Skeletal muscle satellite cell (primary cell): Measurements from ENCODE around the gene FAM174C. TPM values are rescaled to one million over a fixed set of nuclear protein-coding genes. Genes with fewer than 3 reads are reported as not detected.
A peak's percentile ranks its signal among the peaks of the same experiment; 100 is the strongest.

Experiments
- H3K27me3 ChIP-seq: 2 replicates; pipeline ENCODE4 v1.7.0; 2013; ENCODE audit warnings: low read length; ENCODE audit not compliant: control insufficient read depth, insufficient read depth
- H3K36me3 ChIP-seq: 2 replicates; pipeline ENCODE4 v1.7.0; 2013; ENCODE audit warnings: mild to moderate bottlenecking, control low read depth, low read length; ENCODE audit not compliant: insufficient read depth
- H3K4me1 ChIP-seq: 2 replicates; pipeline ENCODE4 v1.7.0; 2013; ENCODE audit warnings: low read length; ENCODE audit not compliant: control insufficient read depth, insufficient read depth
- H3K4me2 ChIP-seq: 2 replicates; pipeline ENCODE4 v1.7.0; 2013; ENCODE audit warnings: mild to moderate bottlenecking, low read length
- H3K4me3 ChIP-seq: 2 replicates; pipeline ENCODE4 v1.7.0; 2013; ENCODE audit warnings: low read length
- H3K9ac ChIP-seq: 2 replicates; pipeline ENCODE4 v1.7.0; 2013; ENCODE audit warnings: mild to moderate bottlenecking, low read depth, low read length, moderate library complexity
- H3K9me3 ChIP-seq: replicated peaks from 2 replicates; pipeline ENCODE4 v1.7.0; 2013; ENCODE audit warnings: mild to moderate bottlenecking, control low read depth, low read length
- total RNA-seq: library from RNA; depleted of rRNA; stranded (reverse); fragments of >200 nt; gene quantifications from 2 replicates; pipeline ENCODE4 v1.2.3, GENCODE V29; 2012; rRNA removed

Gene FAM174C
- 36.5 and 60.9 TPM in 2 replicates for total RNA-seq

DNA sequence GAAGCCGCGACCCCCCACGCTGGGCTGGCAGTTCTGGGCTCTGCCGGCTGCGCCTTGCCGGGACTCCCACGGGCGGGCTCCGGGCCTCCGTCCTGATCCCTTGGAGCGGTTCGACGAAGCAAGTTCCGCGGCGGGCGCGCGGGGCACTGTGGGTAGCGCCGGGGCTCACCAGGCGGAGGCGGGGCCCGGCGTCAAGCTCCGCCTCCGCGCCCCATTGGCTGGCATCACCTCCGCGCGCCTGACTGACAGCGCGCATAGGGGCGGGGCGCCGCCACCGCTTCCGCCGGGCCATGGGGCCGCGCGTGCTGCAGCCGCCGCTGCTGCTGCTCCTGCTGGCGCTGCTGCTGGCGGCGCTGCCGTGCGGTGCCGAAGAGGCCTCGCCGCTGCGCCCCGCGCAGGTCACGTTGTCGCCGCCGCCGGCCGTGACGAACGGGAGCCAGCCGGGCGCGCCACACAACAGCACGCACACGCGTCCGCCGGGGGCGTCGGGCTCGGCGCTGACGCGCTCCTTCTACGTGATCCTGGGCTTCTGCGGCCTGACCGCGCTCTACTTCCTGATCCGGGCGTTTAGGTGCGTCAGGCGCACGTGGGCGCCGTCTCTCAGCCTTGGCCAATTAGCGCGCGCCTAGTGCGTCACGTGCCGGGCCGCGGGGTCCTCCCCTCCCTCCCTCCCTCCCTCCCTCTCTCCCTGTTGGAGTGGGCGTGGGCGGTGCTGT is at the start of gene FAM174C:
Gene FAM174C (plus strand): TSS at position 271 of the 716 bp plus-strand sequence. CDS start 20 bp downstream, at position 291.
- peaks cover 56% of the 10 kb centered on the region for H3K4me1 ChIP-seq
- H3K9me3 ChIP-seq = no peaks in the 10 kb centered on the region
- H3K9ac ChIP-seq = peak within 1 kb of the TSS; percentile 92
- H3K36me3 ChIP-seq = peaks cover 66% of the 10 kb centered on the region
- H3K4me3 ChIP-seq = peak within 1 kb of the TSS; percentile 76
- peak within 1 kb of the TSS; percentile 96 for H3K4me2 ChIP-seq
- H3K27me3 ChIP-seq = no peaks in the 10 kb centered on the region

DNA sequence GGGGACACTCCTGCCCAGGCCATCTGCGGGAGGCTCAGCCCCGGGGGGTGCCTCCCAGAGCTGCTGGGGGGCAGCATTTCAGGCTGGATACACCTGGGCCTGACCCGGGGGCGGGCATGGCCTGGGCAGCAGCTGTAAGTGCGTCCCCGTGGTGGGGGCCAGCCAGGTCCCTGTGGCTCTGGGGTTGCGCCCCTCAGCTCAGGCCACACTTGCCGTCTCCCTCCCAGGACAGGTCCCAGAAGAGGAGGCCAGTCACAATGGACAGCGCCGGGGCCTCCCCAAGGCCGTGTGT is 49.2 kb upstream of the FAM174C start:
- peaks cover 12% of the 10 kb centered on the region for H3K4me1 ChIP-seq
- no peaks in the 10 kb centered on the region for H3K27me3 ChIP-seq
- H3K9ac ChIP-seq = no peak overlapping the region
- H3K4me3 ChIP-seq = no peak overlapping the region
- no peak overlapping the region for H3K4me2 ChIP-seq
- H3K9me3 ChIP-seq = no peaks in the 10 kb centered on the region
- H3K36me3 ChIP-seq = peaks cover 38% of the 10 kb centered on the region

GRCh38 chr19:1226522-1227303 is 48.6 kb upstream of the FAM174C start:
- Histone ChIP-seq H3K4me2 (no peak overlapping the region), H3K4me1 (peaks cover 10% of the 10 kb centered on the region), H3K4me3 (no peak overlapping the region), H3K9me3 (no peaks in the 10 kb centered on the region), H3K27me3 (no peaks in the 10 kb centered on the region), H3K9ac (no peak overlapping the region), H3K36me3 (peaks cover 38% of the 10 kb centered on the region)

- Histone ChIP-seq H3K4me2 (no peak overlapping the region), H3K36me3 (peaks cover 34% of the 10 kb centered on the region), H3K9me3 (no peaks in the 10 kb centered on the region), H3K9ac (no peak overlapping the region), H3K4me3 (no peak overlapping the region), H3K4me1 (peaks cover 11% of the 10 kb centered on the region), H3K27me3 (no peaks in the 10 kb centered on the region)
These were observed 47.9 kb upstream of the FAM174C start for GRCh38 chr19:1227304-1228054.

GRCh38 chr19:1228161-1228957 is 47.0 kb upstream of the FAM174C start:
- no peak overlapping the region for H3K9ac ChIP-seq
- H3K4me1 ChIP-seq = peaks cover 15% of the 10 kb centered on the region
- H3K4me3 ChIP-seq = no peak overlapping the region
- peaks cover 33% of the 10 kb centered on the region for H3K36me3 ChIP-seq
- no peaks in the 10 kb centered on the region for H3K9me3 ChIP-seq
- H3K27me3 ChIP-seq = no peaks in the 10 kb centered on the region
- no peak overlapping the region for H3K4me2 ChIP-seq

DNA sequence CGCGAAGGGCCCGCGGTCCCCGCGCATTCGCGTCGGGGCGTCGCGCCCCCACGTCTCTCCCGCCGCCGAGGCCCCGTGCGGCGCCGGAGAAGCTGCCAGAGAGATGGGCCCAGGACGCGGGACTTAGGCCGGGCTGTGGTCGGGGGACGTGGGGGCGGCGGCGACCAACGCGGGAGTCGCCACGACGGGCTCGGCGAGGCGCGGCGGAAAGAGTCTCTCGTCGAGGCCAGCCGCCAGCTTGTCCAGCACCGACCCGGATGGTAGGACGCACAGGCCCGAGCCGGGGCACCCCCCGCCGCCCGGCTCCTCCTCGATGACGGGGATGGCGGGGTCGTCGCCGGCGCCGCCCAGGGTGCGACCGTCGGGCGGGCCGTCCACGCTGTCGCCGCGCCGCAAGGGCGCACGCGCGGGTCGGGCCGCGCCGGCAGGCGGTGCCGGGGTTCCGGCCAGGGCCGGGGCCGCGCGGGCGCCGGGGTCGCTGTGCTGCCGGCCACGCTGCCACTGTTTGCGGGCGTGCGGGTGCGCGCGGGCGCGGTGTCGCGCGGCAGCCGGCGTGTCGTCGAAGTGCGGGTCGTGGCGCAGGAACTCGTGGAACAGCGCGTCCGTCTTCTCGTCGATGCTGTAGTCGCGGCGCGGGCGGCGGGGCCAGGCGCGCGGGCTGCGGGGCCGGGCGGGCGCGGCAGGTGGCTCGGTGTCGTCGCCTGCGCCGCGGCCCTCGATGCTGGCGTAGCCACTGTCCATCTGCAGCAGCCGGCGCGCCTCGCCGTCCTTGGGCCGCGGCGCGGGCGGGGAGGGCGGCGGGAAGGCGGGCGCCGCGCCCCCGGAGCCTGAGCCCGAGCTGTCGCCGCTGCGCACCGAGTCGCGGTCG is 46.0 kb upstream of the FAM174C start:
- Histone ChIP-seq H3K36me3 (peaks cover 40% of the 10 kb centered on the region), H3K9ac (no peak overlapping the region), H3K4me3 (no peak overlapping the region)

DNA sequence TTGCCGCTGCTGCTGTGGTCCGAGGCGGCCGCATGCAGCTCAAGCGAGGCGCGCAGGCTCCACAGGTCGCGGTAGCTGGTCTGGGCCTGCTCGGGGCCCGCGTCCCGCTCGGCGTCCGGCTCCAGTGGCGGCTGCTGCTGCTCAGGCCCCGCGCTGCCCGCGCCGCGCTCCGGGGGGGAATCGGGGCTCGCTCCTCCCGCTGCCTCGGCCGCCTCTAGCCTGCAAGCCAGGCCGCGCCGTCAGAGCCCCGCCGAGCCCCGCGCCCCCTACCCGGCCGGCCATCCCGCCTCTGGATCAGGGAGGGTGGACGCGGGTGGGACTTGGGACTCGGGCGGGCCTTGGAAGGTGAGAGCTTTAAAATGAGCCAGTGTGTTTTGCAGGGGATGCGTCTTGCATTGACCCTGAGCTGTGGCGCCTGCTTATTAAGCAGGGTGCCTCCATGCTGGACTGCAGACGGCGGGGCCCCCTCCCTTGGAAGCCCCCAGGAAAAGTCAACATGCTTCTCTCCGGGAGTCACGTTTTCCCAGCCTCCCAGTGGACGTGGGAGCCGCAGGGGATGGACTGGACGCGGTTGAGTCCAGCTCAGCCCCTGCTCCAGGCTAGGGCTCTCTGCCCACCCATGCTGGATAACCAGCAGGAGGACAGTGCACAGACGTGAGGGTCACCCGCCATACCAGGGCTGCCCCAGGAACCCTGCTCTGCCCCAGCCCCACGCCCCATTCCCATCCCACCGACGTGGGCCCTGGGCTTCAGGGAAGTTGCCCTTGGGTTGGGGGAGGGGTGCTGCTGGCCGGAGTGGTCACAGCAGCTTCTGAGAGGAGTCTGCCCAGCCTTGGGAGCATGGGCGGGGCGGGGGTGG is 45.2 kb upstream of the FAM174C start:
- Histone ChIP-seq H3K36me3 (peaks cover 37% of the 10 kb centered on the region), H3K9ac (no peak overlapping the region)

More for the DNA sequence above, 46.0 kb upstream of the FAM174C start:
- Histone ChIP-seq H3K27me3 (no peaks in the 10 kb centered on the region), H3K4me1 (peaks cover 15% of the 10 kb centered on the region), H3K9me3 (no peaks in the 10 kb centered on the region), H3K4me2 (no peak overlapping the region)

DNA sequence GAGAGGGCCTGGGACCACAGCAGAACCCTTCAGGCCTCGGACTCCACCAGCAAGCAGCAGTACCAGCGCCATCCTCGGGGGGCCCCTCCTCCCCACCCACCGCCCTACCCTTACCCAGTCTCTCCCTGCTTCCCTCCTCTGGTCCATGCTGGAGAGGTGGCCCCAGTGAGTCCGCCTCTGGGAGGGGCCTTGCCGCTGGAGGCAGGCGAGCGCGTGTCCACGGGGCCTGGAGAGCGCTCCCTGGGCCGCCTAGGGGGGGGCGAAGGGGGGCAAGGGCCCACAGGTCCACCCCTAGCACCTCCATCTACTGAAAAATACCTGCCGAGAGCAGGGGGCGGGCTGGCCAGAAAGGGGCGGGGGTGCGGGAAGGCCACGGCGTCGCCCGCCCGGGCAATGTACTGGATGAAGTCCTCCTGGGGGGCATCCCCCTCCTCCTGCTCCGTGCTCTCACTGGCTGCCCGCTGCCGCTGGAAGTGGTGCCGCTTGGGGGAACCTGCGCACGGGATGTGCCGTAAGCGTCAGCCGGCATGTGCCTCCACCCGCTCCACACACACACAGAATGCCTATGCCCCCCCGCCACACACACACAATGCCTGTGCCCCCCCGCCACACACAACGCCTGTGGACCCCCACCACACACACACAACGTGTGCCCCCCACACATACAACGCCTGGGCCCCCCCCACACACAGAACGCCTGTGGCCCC is 44.4 kb upstream of the FAM174C start:
- no peaks in the 10 kb centered on the region for H3K9me3 ChIP-seq
- H3K36me3 ChIP-seq = peaks cover 43% of the 10 kb centered on the region
- H3K4me2 ChIP-seq = no peak overlapping the region
- no peak overlapping the region for H3K4me3 ChIP-seq
- H3K4me1 ChIP-seq = peaks cover 17% of the 10 kb centered on the region
- H3K27me3 ChIP-seq = no peaks in the 10 kb centered on the region
- no peak overlapping the region for H3K9ac ChIP-seq

More for the DNA sequence above, 45.2 kb upstream of the FAM174C start:
- peaks cover 15% of the 10 kb centered on the region for H3K4me1 ChIP-seq
- no peaks in the 10 kb centered on the region for H3K27me3 ChIP-seq
- H3K4me2 ChIP-seq = no peak overlapping the region
- H3K4me3 ChIP-seq = no peak overlapping the region
- H3K9me3 ChIP-seq = no peaks in the 10 kb centered on the region

- no peaks in the 10 kb centered on the region for H3K27me3 ChIP-seq
- H3K4me3 ChIP-seq = no peak overlapping the region
- H3K4me2 ChIP-seq = peak overlapping the region; percentile 33
- H3K36me3 ChIP-seq = peaks cover 38% of the 10 kb centered on the region
- H3K9ac ChIP-seq = no peak overlapping the region
- peaks cover 23% of the 10 kb centered on the region for H3K4me1 ChIP-seq
- H3K9me3 ChIP-seq = no peaks in the 10 kb centered on the region
These were observed 43.3 kb upstream of the FAM174C start for GRCh38 chr19:1231729-1232637.
